ENCODE measurements around the gene PSPC1. TPM values are rescaled to one million over a fixed set of nuclear protein-coding genes. Genes with fewer than 3 reads are reported as not detected.
"Not testable (repeated sequence)": the region's sequence is repeated elsewhere in the genome, so short reads cannot be mapped to it uniquely, and the experiment has no call there.

PSPC1 gene
- polyA plus RNA-seq, 3 donors: 10.6 to 28.5 (median 23.5) TPM

GRCh38 chr13:19769854-19770253 is 12.9 kb downstream of the PSPC1 start:
- WGBS, 3 donors: 91 to 94% (median 93%) methylated on average over 2 of the region's 2 CpGs
- no peak overlapping the region for H3K27ac ChIP-seq (ENCODE audit: low read depth, low read length)

GRCh38 chr13:19767966-19768365 is 14.8 kb downstream of the PSPC1 start:
- WGBS, 3 donors: 80 to 88% (median 82%) methylated on average over 2 of the region's 2 CpGs
- no peak overlapping the region for H3K27ac ChIP-seq (ENCODE audit: low read depth, low read length)

DNA sequence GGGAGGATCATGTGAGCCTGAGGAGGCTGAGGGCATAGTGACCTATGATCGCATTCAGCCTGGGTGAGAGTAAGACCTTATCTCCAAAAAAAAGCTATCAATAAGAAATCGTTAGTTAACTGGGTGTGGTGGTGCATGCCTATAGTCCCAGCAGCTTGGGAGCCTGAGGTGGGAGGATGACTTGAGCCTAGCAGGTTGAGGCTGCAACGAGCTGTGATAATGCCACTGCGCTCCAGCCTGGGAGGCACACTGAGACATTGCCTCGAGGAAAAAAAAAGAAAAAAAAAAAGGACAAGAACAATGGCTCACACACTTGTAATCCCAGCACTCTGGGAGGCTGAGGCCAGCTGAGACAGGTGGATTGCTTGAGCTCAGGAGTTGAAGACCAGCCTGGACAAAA is 16.2 kb downstream of the PSPC1 start:
- H3K27ac ChIP-seq (ENCODE audit: low read depth, low read length): no peak overlapping the region
- 56 to 71% (median 61%) methylated on average over 5 of the region's 5 CpGs for WGBS, 3 donors

DNA sequence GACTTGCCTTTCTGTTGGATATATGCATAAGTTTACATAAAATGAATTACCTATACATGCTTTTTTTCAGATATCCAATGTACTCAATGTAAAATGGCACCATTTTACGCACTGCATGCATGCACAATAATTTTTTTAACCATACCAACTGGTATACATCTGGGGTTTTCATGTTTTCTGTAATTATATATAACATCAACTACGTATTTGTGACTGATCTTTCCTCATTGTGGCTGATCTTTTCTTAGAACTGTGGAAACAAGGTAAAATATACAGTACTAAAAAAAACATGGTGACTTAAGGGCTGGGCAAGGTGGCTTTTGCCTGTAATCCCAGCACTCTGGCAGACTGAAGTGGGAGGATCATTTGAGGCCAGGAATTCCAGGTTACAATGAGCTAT is 18.5 kb downstream of the PSPC1 start:
- 90 to 94% (median 93%) methylated on average over 2 of the region's 2 CpGs for WGBS, 3 donors

GRCh38 chr13:19763618-19764017 is 19.1 kb downstream of the PSPC1 start:
- no peak overlapping the region for H3K27ac ChIP-seq (ENCODE audit: low read depth, low read length)
- WGBS, 3 donors: 92 to 94% (median 92%) methylated on average over 10 of the region's 10 CpGs

More for the DNA sequence above, 18.5 kb downstream of the PSPC1 start:
- H3K27ac ChIP-seq (ENCODE audit: low read depth, low read length): no peak overlapping the region

- WGBS, 3 donors: 90 to 98% (median 94%) methylated on average over 5 of the region's 5 CpGs
- no peak overlapping the region for H3K27ac ChIP-seq (ENCODE audit: low read depth, low read length)
Observed at GRCh38 chr13:19759669-19760068, 23.1 kb downstream of the PSPC1 start.

DNA sequence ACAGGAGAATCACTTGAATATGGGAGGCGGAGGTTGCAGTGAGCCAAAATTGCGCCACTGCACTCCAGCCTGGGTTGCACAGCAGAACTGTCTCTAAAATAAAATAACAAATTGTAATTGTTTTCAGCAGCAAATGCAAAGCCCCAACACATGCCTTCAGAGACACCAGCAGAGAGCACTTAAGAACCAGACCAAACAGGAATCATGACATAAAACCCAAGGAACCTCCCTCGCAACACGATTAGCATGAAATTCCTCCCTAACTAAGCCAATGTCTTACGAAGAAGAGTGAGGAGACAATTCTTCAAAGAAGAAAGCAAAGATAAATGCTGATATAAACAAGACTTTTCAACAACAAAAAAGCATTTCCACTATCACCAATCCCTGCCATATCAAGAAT is 40.1 kb downstream of the PSPC1 start:
- no peak overlapping the region for H3K27ac ChIP-seq (ENCODE audit: low read depth, low read length)
- WGBS, 3 donors: 86 to 90% (median 89%) methylated on average over 5 of the region's 5 CpGs

GRCh38 chr13:19737844-19738557 is 44.7 kb downstream of the PSPC1 start:
- WGBS, 3 donors: 83 to 89% (median 88%) methylated on average over 4 of the region's 4 CpGs

DNA sequence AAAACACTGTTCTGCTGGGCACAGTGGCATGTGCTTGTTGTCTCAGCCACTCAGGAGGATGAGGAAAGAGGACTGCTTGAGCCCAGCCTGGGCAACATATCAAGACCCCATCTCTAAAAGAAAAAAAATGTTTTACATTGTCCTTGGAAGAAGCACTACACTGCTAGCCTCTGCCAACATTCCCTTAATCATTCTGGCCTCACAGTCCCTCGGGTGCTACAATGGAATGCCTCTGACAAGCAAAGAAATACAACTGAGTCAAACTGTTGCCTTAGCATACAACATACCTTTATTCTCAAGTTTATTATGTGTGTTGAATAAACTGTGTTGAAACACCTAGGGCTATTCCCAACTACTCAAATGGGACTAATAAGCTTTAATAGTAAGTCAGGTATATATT is 56.1 kb downstream of the PSPC1 start:
- WGBS, 3 donors: 69 to 86% (median 75%) methylated on average over 1 of the region's 1 CpG
- no peak overlapping the region for H3K27ac ChIP-seq (ENCODE audit: low read depth, low read length)

More at GRCh38 chr13:19737844-19738557, 44.7 kb downstream of the PSPC1 start:
- no peak overlapping the region for H3K27ac ChIP-seq (ENCODE audit: low read depth, low read length)

DNA sequence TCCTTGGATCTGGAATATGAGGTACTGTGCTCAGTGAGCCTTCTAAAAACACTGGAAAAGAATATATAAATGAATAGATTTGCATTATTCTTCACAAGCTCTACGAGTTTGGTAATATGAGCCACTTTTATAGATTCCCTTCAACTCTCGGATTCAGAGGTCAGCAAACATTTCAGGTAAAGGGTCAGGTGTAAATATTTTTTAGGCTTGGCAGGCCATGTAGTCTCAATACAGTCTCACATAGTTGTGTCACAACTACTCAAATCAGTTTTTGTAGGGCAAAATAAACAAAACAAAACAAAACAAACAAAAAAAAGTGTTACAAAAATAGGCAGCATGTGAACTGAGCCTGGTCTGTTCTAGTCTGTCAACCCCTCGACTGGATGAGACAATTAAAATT is 57.4 kb downstream of the PSPC1 start:
- WGBS, 3 donors: 77 to 93% (median 78%) methylated on average over 3 of the region's 3 CpGs
- no peak overlapping the region for H3K27ac ChIP-seq (ENCODE audit: low read depth, low read length)

- no peak overlapping the region for H3K27ac ChIP-seq (ENCODE audit: low read depth, low read length)
- 42 to 92% (median 85%) methylated on average over 2 of the region's 2 CpGs for WGBS, 3 donors
Observed at GRCh38 chr13:19720039-19720438, 62.7 kb downstream of the PSPC1 start.

DNA sequence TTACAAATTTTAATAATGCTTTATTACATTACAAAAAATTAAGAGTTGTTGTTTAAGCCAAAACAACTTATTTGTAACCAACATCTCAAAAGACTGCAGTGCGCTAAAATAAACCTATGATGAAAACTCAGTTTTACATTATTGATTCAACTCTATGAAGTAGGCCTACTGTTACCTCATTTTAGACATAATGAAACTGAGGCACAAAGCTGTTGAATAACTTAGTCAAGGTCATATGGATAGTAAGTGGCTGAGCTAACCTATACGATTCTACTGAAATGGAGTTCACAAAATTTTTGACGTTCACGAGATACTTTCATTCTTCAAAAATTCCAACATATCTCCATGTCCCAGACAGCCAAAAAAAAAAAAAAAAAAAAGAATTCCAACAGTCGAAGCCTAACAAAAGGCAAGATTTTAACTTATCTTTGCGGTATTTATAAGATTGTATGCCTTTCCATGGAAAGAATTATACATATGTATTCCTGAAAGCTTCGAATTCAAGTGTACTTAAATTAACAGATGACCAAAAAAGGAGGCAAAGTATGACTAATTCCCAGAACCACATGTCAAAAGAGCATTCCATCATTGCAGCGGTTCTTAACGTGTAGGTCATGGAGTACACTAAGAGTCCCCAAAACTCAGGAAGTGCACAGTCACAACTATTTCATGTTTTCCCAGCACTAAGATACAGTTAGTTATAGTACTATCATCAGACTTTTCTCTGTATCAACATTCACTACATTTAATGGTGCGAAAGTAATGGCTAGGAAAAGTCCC is 69.4 kb downstream of the PSPC1 start:
- WGBS, 3 donors: 72 to 76% (median 76%) methylated on average over 10 of the region's 10 CpGs
- H3K27ac ChIP-seq (ENCODE audit: low read depth, low read length): no peak overlapping the region

DNA sequence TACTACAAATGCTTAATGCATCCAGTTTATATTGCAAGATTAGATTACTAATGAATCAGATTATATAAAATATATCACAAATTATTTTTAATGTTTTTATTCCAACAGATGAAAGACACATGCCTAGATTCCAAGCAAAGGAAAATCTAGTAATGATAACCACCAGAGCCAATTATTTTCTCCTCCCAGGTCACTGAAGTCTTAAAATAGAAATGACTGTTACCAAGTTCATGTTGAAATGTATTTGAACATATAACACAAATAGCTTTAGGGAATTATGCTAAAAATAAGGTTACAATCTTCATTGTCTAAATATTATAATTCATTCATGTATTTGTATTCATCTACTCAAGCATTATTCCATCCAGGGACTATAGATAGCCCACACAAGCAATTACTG is 73.0 kb downstream of the PSPC1 start:
- not testable (repeated sequence) for H3K27ac ChIP-seq (ENCODE audit: low read depth, low read length)

DNA sequence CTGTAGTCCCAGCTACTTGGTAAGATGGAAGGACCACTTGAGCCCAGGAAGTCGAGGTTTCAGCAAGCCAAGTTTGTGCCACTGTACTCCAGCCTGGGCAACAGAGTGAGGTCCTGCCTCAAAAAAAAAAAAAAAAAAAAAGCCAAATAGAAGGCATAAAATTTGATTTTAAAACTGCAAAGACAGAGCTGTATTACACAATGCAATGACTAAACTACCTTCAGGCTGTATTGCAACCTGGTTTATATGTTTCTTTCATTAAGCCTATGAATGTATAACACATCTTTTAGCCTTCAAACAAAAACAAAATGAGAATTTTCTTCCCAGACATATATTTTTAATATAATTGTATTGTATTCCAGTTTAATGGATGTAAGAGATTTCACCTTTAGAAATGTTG is 73.7 kb downstream of the PSPC1 start:
- WGBS, 3 donors: 95 to 97% (median 95%) methylated on average over 1 of the region's 1 CpG
- not testable (repeated sequence) for H3K27ac ChIP-seq (ENCODE audit: low read depth, low read length)

GRCh38 chr13:19704256-19704655 is 78.5 kb downstream of the PSPC1 start:
- H3K27ac ChIP-seq (ENCODE audit: low read depth, low read length): not testable (repeated sequence)
- 85 to 90% (median 85%) methylated on average over 6 of the region's 6 CpGs for WGBS, 3 donors

- not testable (repeated sequence) for H3K27ac ChIP-seq (ENCODE audit: low read depth, low read length)
Observed at GRCh38 chr13:19701619-19702018, 81.1 kb downstream of the PSPC1 start.

DNA sequence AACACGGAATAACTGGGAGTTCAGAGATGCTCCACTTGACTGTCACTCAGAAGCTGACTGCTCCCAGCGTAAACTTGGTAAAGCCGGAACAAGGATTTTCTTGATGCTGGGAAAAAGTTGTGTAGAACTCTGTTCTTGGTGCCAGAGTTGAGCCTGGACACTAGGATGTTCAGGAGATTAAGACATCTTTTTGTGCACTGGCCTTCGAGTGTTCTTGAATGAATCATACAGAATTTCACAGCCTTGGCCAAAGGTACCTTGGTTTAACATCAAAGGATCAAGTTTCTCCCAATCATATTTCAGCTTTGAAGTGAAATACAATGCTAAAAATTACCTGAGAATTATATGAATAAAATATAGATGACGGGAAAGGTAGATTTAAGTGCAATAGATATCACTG is 81.8 kb downstream of the PSPC1 start:
- WGBS, 3 donors: 89 to 94% (median 91%) methylated on average over 3 of the region's 5 CpGs
- H3K27ac ChIP-seq (ENCODE audit: low read depth, low read length): not testable (repeated sequence)

GRCh38 chr13:19695829-19696228 is 86.9 kb downstream of the PSPC1 start:
- no peak overlapping the region for H3K27ac ChIP-seq (ENCODE audit: low read depth, low read length)
- WGBS, 3 donors: 66 to 80% (median 74%) methylated on average over 3 of the region's 3 CpGs

- H3K27ac ChIP-seq (ENCODE audit: low read depth, low read length): no peak overlapping the region
- WGBS, 3 donors: 80 to 88% (median 86%) methylated on average over 1 of the region's 1 CpG
Observed at GRCh38 chr13:19695428-19695827, 87.3 kb downstream of the PSPC1 start.

DNA sequence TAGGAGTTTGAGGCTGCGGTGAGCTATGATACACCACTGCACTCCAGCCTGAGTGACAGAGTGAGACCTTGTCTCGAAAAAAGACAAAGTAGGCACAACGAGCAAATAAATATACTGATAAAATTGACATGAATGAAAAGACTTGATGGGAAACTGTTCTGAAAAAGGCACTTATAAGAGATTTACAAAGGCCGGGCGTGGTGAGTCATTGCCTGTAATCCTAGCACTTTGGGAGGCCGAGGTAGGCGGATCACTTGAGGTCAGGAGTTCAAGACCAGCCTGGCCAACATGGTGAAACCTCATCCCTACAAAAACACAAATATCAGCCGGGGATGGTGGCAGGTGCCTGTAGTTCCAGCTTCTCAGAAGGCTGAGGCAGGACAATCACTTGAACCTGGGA is 91.3 kb downstream of the PSPC1 start:
- not testable (repeated sequence) for H3K27ac ChIP-seq (ENCODE audit: low read depth, low read length)
- WGBS, 3 donors: 97 to 98% (median 97%) methylated on average over 8 of the region's 8 CpGs

Data from adipose tissue (tissue), 3 donors.